ENCODE data around the gene RNF40. TPM values are rescaled to one million over a fixed set of nuclear protein-coding genes. Genes with fewer than 3 reads are reported as not detected.
"Not testable (repeated sequence)": the region's sequence is repeated elsewhere in the genome, so short reads cannot be mapped to it uniquely, and the experiment has no call there.

Gene RNF40
- total RNA-seq, 4 donors from 2014 or later = 55.3 to 105 (median 77.8) TPM

GRCh38 chr16:30805056-30805369, 42.9 kb downstream of the RNF40 start:
- 42 to 53% methylated on average over 3 to 8 of the region's 8 CpGs for WGBS, 2 donors (ENCODE audit: low coverage in 1 of 2)
- in situ Hi-C loops (cut with MboI; ENCODE audit: low pct_ligation_motif_present in 1 of 4, low pct_unique_long_range_greater_than_20kb in 1 of 4, low sequenced_read_pairs in 3 of 4) = no loop called here
- intact Hi-C loops (cut with DNase I; ENCODE audit: low total_unique reads) = no loop called here
- TF ChIP-seq EP300 (IDR thresholded peaks at IDR 0.05; ENCODE audit: low read depth) (no peak), POLR2A (IDR thresholded peaks at IDR 0.05) (no peak), POLR2AphosphoS5 (IDR thresholded peaks at IDR 0.05) (no peak), CTCF (IDR thresholded peaks at IDR 0.05) (no peak)
- H3K36me3 ChIP-seq = no peaks in the 10 kb centered on the region
- no peaks in the 10 kb centered on the region for H3K9me3 ChIP-seq
- H3K27me3 ChIP-seq = no peaks in the 10 kb centered on the region
- peak overlapping the region; percentile 47 to 95 (median 63) for H3K4me3 ChIP-seq
- no peak for DNase-seq
- H3K4me1 ChIP-seq = peaks cover 8 to 20% (median 14%) of the 10 kb centered on the region in 4 donors
- H3K27ac ChIP-seq = peak overlapping the region; percentile 93 to 98 (median 94)

GRCh38 chr16:30805370-30806169, 43.4 kb downstream of the RNF40 start:
- 19% methylated on average over 35 of the region's 62 CpGs; no CpG with 5 or more reads in 1 of the 2 donors for WGBS, 2 donors (ENCODE audit: low coverage in 1 of 2)
- peak; percentile 90 for DNase-seq
- no peak for TF ChIP-seq CTCF (IDR thresholded peaks at IDR 0.05)
- TF ChIP-seq POLR2AphosphoS5 (IDR thresholded peaks at IDR 0.05) = peak; percentile 89 to 96 (median 96)
- peak; percentile 94 for TF ChIP-seq POLR2A (IDR thresholded peaks at IDR 0.05)
- H3K27me3 ChIP-seq = no peaks in the 10 kb centered on the region
- in situ Hi-C loops (cut with MboI; ENCODE audit: low pct_ligation_motif_present in 1 of 4, low pct_unique_long_range_greater_than_20kb in 1 of 4, low sequenced_read_pairs in 3 of 4) (no loop called here), intact Hi-C loops (cut with DNase I; ENCODE audit: low total_unique reads) (no loop called here)
- peaks cover 8 to 20% (median 14%) of the 10 kb centered on the region in 4 donors for H3K4me1 ChIP-seq
- no peaks in the 10 kb centered on the region for H3K36me3 ChIP-seq
- H3K27ac ChIP-seq = peak overlapping the region; percentile 93 to 98 (median 94)
- no peaks in the 10 kb centered on the region for H3K9me3 ChIP-seq
- peak overlapping the region; percentile 47 to 95 (median 63) for H3K4me3 ChIP-seq

- H3K27me3 ChIP-seq = no peaks in the 10 kb centered on the region
- intact Hi-C loops (cut with DNase I; ENCODE audit: low total_unique reads) (no loop called here), in situ Hi-C loops (cut with MboI; ENCODE audit: low pct_ligation_motif_present in 1 of 4, low pct_unique_long_range_greater_than_20kb in 1 of 4, low sequenced_read_pairs in 3 of 4) (no loop called here)
- H3K27ac ChIP-seq = no peak overlapping the region
- no peaks in the 10 kb centered on the region for H3K9me3 ChIP-seq
- TF ChIP-seq POLR2A (IDR thresholded peaks at IDR 0.05) = no peak
- TF ChIP-seq CTCF (IDR thresholded peaks at IDR 0.05) = no peak
- TF ChIP-seq POLR2AphosphoS5 (IDR thresholded peaks at IDR 0.05) = no peak
- TF ChIP-seq EP300 (IDR thresholded peaks at IDR 0.05; ENCODE audit: low read depth) = no peak
- DNase-seq = no peak
- H3K36me3 ChIP-seq = no peaks in the 10 kb centered on the region
- 86 to 87% methylated on average over 1 to 5 of the region's 5 CpGs for WGBS, 2 donors (ENCODE audit: low coverage in 1 of 2)
- H3K4me3 ChIP-seq = no peak overlapping the region
- H3K4me1 ChIP-seq = peaks cover 8 to 22% (median 15%) of the 10 kb centered on the region in 4 donors
These were observed 46.0 kb downstream of the RNF40 start for GRCh38 chr16:30808146-30808545.

GRCh38 chr16:30808890-30809426, 46.8 kb downstream of the RNF40 start:
- WGBS, 2 donors (ENCODE audit: low coverage in 1 of 2) = 54 to 65% methylated on average over 1 to 5 of the region's 5 CpGs
- DNase-seq; in situ Hi-C loops (cut with MboI; ENCODE audit: low pct_ligation_motif_present in 1 of 4, low pct_unique_long_range_greater_than_20kb in 1 of 4, low sequenced_read_pairs in 3 of 4); H3K27ac ChIP-seq; H3K4me3 ChIP-seq; H3K36me3 ChIP-seq; H3K27me3 ChIP-seq; intact Hi-C loops (cut with DNase I; ENCODE audit: low total_unique reads); H3K9me3 ChIP-seq: not testable (repeated sequence)
- H3K4me1 ChIP-seq = peaks cover 8 to 30% (median 19%) of the 10 kb centered on the region in 4 donors

- H3K27ac ChIP-seq; H3K27me3 ChIP-seq; H3K36me3 ChIP-seq; in situ Hi-C loops (cut with MboI; ENCODE audit: low pct_ligation_motif_present in 1 of 4, low pct_unique_long_range_greater_than_20kb in 1 of 4, low sequenced_read_pairs in 3 of 4); H3K9me3 ChIP-seq; DNase-seq; H3K4me3 ChIP-seq: not testable (repeated sequence)
- WGBS, 2 donors (ENCODE audit: low coverage in 1 of 2) = 50 to 76% methylated on average over 1 to 5 of the region's 5 CpGs
- H3K4me1 ChIP-seq = peaks cover 8 to 33% (median 21%) of the 10 kb centered on the region in 4 donors
- intact Hi-C loops (cut with DNase I; ENCODE audit: low total_unique reads) = loop anchor here (5.0 kb wide), 1 partner anchor 63 kb away; no protein-coding TSS in a partner anchor
These were observed 47.6 kb downstream of the RNF40 start for GRCh38 chr16:30809675-30810074.

Data from transverse colon (tissue), 4 donors.